CD4-positive, alpha-beta memory T cell (primary cell): ENCODE data around the gene PIGR. TPM values are rescaled to one million over a fixed set of nuclear protein-coding genes. Genes with fewer than 3 reads are reported as not detected.

Experiments used
- CTCF ChIA-PET: fragments of 350-600 bp; sonication (Branson Sonifier 250); formaldehyde crosslinking; loops from one replicate; lab custom pipeline; 2021; ENCODE audit warnings: inconsistent platforms; ENCODE audit not compliant: partially characterized antibody; lab: Charles Lee
- POLR2A ChIA-PET: fragments of 350-600 bp; sonication (Branson Sonifier 250); formaldehyde crosslinking; loops from one replicate; lab custom pipeline; 2021; ENCODE audit not compliant: partially characterized antibody; lab: Charles Lee
- DNase-seq, 5 donors: peaks; one replicate each; pipeline versions ENCODE4 v3.0.0 to v3.0.0-alpha.2; 2020 to 2022; ENCODE audit warnings: mixed read lengths in 1 of 5
- H3K27ac ChIP-seq: one replicate; pipeline ENCODE4 v1.7.0; 2013; ENCODE audit warnings: low read depth, low read length
- H3K27me3 ChIP-seq: 2 replicates; pipeline ENCODE4 v1.7.0; 2013; ENCODE audit warnings: mild to moderate bottlenecking, low read length, moderate library complexity; ENCODE audit not compliant: insufficient read depth
- H3K36me3 ChIP-seq: 2 replicates; pipeline ENCODE4 v1.7.0; 2013; ENCODE audit warnings: mild to moderate bottlenecking, low read length, moderate library complexity; ENCODE audit not compliant: insufficient read depth
- H3K4me1 ChIP-seq: 2 replicates; pipeline ENCODE4 v1.7.0; 2013; ENCODE audit warnings: mild to moderate bottlenecking, low read length, moderate library complexity; ENCODE audit not compliant: insufficient read depth
- H3K4me3 ChIP-seq, 2 donors: one replicate each; pipeline ENCODE4 v1.7.0; 2013; ENCODE audit warnings: low read length in 2 of 2, mild to moderate bottlenecking in 1 of 2
- H3K9me3 ChIP-seq, 2 donors: one replicate each; pipeline ENCODE4 v1.7.0; 2013; ENCODE audit warnings: low read length in 2 of 2, control low read depth in 1 of 2; ENCODE audit not compliant: control insufficient read depth in 1 of 2
- H3K27ac Mint-ChIP-seq, 7 donors: one replicate each; pipeline ENCODE4 v1.8.0; 2020 to 2021; ENCODE audit warnings: mixed read lengths in 7 of 7, mild to moderate bottlenecking in 6 of 7, inconsistent platforms in 3 of 7, moderate library complexity in 3 of 7
- H3K27me3 Mint-ChIP-seq, 2 donors: one replicate each; pipeline ENCODE4 v1.8.0; 2020 to 2021; ENCODE audit warnings: mixed read lengths in 2 of 2
- H3K36me3 Mint-ChIP-seq, 2 donors: one replicate each; pipeline ENCODE4 v1.8.0; 2020 to 2021; ENCODE audit warnings: mixed read lengths in 2 of 2, inconsistent platforms in 1 of 2, mild to moderate bottlenecking in 1 of 2
- H3K4me1 Mint-ChIP-seq, 4 donors: one replicate each; pipeline ENCODE4 v1.8.0; 2020 to 2021; ENCODE audit warnings: mixed read lengths in 4 of 4, mild to moderate bottlenecking in 1 of 4
- H3K4me3 Mint-ChIP-seq, 8 donors: one replicate each; pipeline ENCODE4 v1.8.0; 2020 to 2021; ENCODE audit warnings: mixed read lengths in 8 of 8, mild to moderate bottlenecking in 7 of 8, moderate library complexity in 6 of 8, inconsistent platforms in 3 of 8
- H3K9me3 Mint-ChIP-seq, 8 donors: one replicate each; pipeline ENCODE4 v1.8.0; 2020 to 2021; ENCODE audit warnings: mixed read lengths in 8 of 8, mild to moderate bottlenecking in 5 of 8, inconsistent platforms in 3 of 8, moderate library complexity in 1 of 8
- intact Hi-C: fragments of 100-400 bp; cut with micrococcal nuclease; formaldehyde crosslinking; loops from one replicate; pipeline ENCODE4 v1.15.1; 2023
- polyA plus RNA-seq, 2 donors: library from polyadenylated mRNA; unstranded; fragments of 300-500 nt; fragmentation: Illumina TruSeq; gene quantifications; one replicate each; pipeline ENCODE4 v1.2.3, GENCODE V29; 2021
- total RNA-seq, 2 experiments: library from RNA; stranded (reverse); gene quantifications; one replicate each; pipeline ENCODE4 v1.2.3, GENCODE V29; 2021

The PIGR gene
- total and polyA plus RNA-seq, 4 experiments from 2014 or later: not detected

- Mint-ChIP-seq H3K4me3 (no peak overlapping the region), H3K27ac (no peak overlapping the region)
- intact Hi-C loops: no loop called here
Measured at GRCh38 chr1:206945779-206946178, 487 bp downstream of the PIGR start.

GRCh38 chr1:206944703-206945102, 1.6 kb downstream of the PIGR start:
- Mint-ChIP-seq H3K9me3 (no peaks in the 10 kb centered on the region), H3K27ac (peak overlapping the region in 1 of 7 donors; percentile 66), H3K36me3 (no peaks in the 10 kb centered on the region), H3K4me3 (no peak overlapping the region), H3K27me3 (peaks cover 15% of the 10 kb centered on the region in 2 donors), H3K4me1 (no peaks in the 10 kb centered on the region)
- Histone ChIP-seq H3K27ac (no peak overlapping the region), H3K4me3 (no peak overlapping the region), H3K27me3 (no peaks in the 10 kb centered on the region), H3K4me1 (no peaks in the 10 kb centered on the region), H3K36me3 (no peaks in the 10 kb centered on the region), H3K9me3 (no peaks in the 10 kb centered on the region)
- intact Hi-C loops: no loop called here
- CTCF ChIA-PET: interaction anchor here (9.4 kb wide), 1 partner anchor 10 kb away, joined by 62 read pairs; no protein-coding TSS in a partner anchor
- DNase-seq: peak in 1 of 5 donors; percentile 43
- POLR2A ChIA-PET: no interaction called here

More at GRCh38 chr1:206945779-206946178, 487 bp downstream of the PIGR start:
- Mint-ChIP-seq H3K36me3 (no peaks in the 10 kb centered on the region), H3K4me1 (no peaks in the 10 kb centered on the region), H3K9me3 (peaks cover 0 to 2% (median 0%) of the 10 kb centered on the region in 8 donors), H3K27me3 (peaks cover 15% of the 10 kb centered on the region in 2 donors)
- Histone ChIP-seq H3K9me3 (no peaks in the 10 kb centered on the region), H3K4me1 (no peaks in the 10 kb centered on the region), H3K27me3 (no peaks in the 10 kb centered on the region), H3K4me3 (no peak overlapping the region), H3K36me3 (no peaks in the 10 kb centered on the region), H3K27ac (no peak overlapping the region)
- ChIA-PET CTCF (interaction anchor here (9.4 kb wide), 1 partner anchor 11 kb away, joined by 62 read pairs; no protein-coding TSS in a partner anchor), POLR2A (interaction anchor here (1.6 kb wide), 1 partner anchor 24 kb away, joined by 3 read pairs; the partner anchor contains the start of gene FCMR)
- no peak for DNase-seq

GRCh38 chr1:206941766-206942418, 4.4 kb downstream of the PIGR start:
- H3K36me3 Mint-ChIP-seq: no peaks in the 10 kb centered on the region
- Histone ChIP-seq H3K36me3 (no peaks in the 10 kb centered on the region), H3K9me3 (no peaks in the 10 kb centered on the region), H3K27ac (no peak overlapping the region), H3K4me3 (no peak overlapping the region), H3K27me3 (no peaks in the 10 kb centered on the region), H3K4me1 (no peaks in the 10 kb centered on the region)
- no peaks in the 10 kb centered on the region for H3K4me1 Mint-ChIP-seq
- peaks cover 15% of the 10 kb centered on the region in 2 donors for H3K27me3 Mint-ChIP-seq
- no peak overlapping the region for H3K4me3 Mint-ChIP-seq
- no peaks in the 10 kb centered on the region for H3K9me3 Mint-ChIP-seq
- ChIA-PET CTCF (interaction anchor here (0.8 to 9.4 kb wide), 5 partner anchors 7 to 277 kb away, joined by 3 to 62 read pairs (median 3); no protein-coding TSS in a partner anchor), POLR2A (no interaction called here)
- H3K27ac Mint-ChIP-seq: no peak overlapping the region
- intact Hi-C loops: no loop called here
- no peak for DNase-seq

- DNase-seq: no peak
- no peaks in the 10 kb centered on the region for H3K9me3 Mint-ChIP-seq
- Histone ChIP-seq H3K4me1 (no peaks in the 10 kb centered on the region), H3K27ac (no peak overlapping the region), H3K9me3 (no peaks in the 10 kb centered on the region), H3K4me3 (no peak overlapping the region), H3K36me3 (no peaks in the 10 kb centered on the region), H3K27me3 (no peaks in the 10 kb centered on the region)
- ChIA-PET CTCF (interaction anchor here (0.7 to 2.6 kb wide), 4 partner anchors 42 to 214 kb away, joined by 3 to 11 read pairs (median 4); partner anchors contain the start of gene IL20), POLR2A (no interaction called here)
- no peak overlapping the region for H3K4me3 Mint-ChIP-seq
- no peak overlapping the region for H3K27ac Mint-ChIP-seq
- no peaks in the 10 kb centered on the region for H3K4me1 Mint-ChIP-seq
- intact Hi-C loops: no loop called here
- peaks cover 9 to 15% of the 10 kb centered on the region in 2 donors for H3K27me3 Mint-ChIP-seq
- no peaks in the 10 kb centered on the region for H3K36me3 Mint-ChIP-seq
Measured at GRCh38 chr1:206940588-206940936, 5.7 kb downstream of the PIGR start.

GRCh38 chr1:206939841-206940587, 6.3 kb downstream of the PIGR start:
- ChIA-PET CTCF (interaction anchor here (0.7 to 2.6 kb wide), 5 partner anchors 28 to 214 kb away, joined by 3 to 11 read pairs (median 3); partner anchors contain the start of gene IL20), POLR2A (no interaction called here)
- Histone ChIP-seq H3K27me3 (no peaks in the 10 kb centered on the region), H3K27ac (no peak overlapping the region), H3K9me3 (no peaks in the 10 kb centered on the region), H3K4me1 (no peaks in the 10 kb centered on the region), H3K4me3 (no peak overlapping the region), H3K36me3 (no peaks in the 10 kb centered on the region)
- Mint-ChIP-seq H3K36me3 (no peaks in the 10 kb centered on the region), H3K4me3 (no peak overlapping the region), H3K27me3 (peaks cover 4 to 10% of the 10 kb centered on the region in 2 donors), H3K4me1 (no peaks in the 10 kb centered on the region), H3K27ac (no peak overlapping the region), H3K9me3 (no peaks in the 10 kb centered on the region)
- intact Hi-C loops: no loop called here
- DNase-seq: no peak

GRCh38 chr1:206939131-206939530, 7.1 kb downstream of the PIGR start:
- no peak overlapping the region for H3K27ac ChIP-seq
- H3K36me3 Mint-ChIP-seq: no peaks in the 10 kb centered on the region
- ChIA-PET POLR2A (no interaction called here), CTCF (interaction anchor here (1.0 to 2.6 kb wide), 3 partner anchors 27 to 72 kb away, joined by 3 to 11 read pairs (median 3); no protein-coding TSS in a partner anchor)
- H3K4me1 Mint-ChIP-seq: no peaks in the 10 kb centered on the region
- H3K27me3 Mint-ChIP-seq: peaks cover 3 to 4% of the 10 kb centered on the region in 2 donors
- no peak overlapping the region for H3K4me3 Mint-ChIP-seq
- no peaks in the 10 kb centered on the region for H3K9me3 Mint-ChIP-seq
- no peak overlapping the region for H3K27ac Mint-ChIP-seq
- no peaks in the 10 kb centered on the region for H3K9me3 ChIP-seq
- intact Hi-C loops: no loop called here
- no peaks in the 10 kb centered on the region for H3K27me3 ChIP-seq
- no peak for DNase-seq
- no peak overlapping the region for H3K4me3 ChIP-seq
- H3K4me1 ChIP-seq: no peaks in the 10 kb centered on the region
- H3K36me3 ChIP-seq: no peaks in the 10 kb centered on the region

GRCh38 chr1:206937425-206937824, 8.8 kb downstream of the PIGR start:
- no peaks in the 10 kb centered on the region for H3K9me3 ChIP-seq
- CTCF ChIA-PET: interaction anchor here (6.6 to 13.7 kb wide), 4 partner anchors 8 to 130 kb away, joined by 62 to 477 read pairs (median 94); partner anchors contain the start of genes FCMR and PIGR
- H3K27me3 ChIP-seq: no peaks in the 10 kb centered on the region
- H3K9me3 Mint-ChIP-seq: no peaks in the 10 kb centered on the region
- peak overlapping the region in 1 of 7 donors; percentile 31 for H3K27ac Mint-ChIP-seq
- H3K36me3 ChIP-seq: no peaks in the 10 kb centered on the region
- POLR2A ChIA-PET: no interaction called here
- no peaks in the 10 kb centered on the region for H3K36me3 Mint-ChIP-seq
- intact Hi-C loops: no loop called here
- peaks cover 7% of the 10 kb centered on the region for H3K4me1 ChIP-seq
- H3K4me1 Mint-ChIP-seq: peaks cover 5 to 11% (median 6%) of the 10 kb centered on the region in 4 donors
- no peak overlapping the region for H3K4me3 ChIP-seq
- no peaks in the 10 kb centered on the region for H3K27me3 Mint-ChIP-seq
- no peak overlapping the region for H3K4me3 Mint-ChIP-seq
- no peak for DNase-seq
- no peak overlapping the region for H3K27ac ChIP-seq
